IMR-90 (cell line): ENCODE data around the gene GPER1. TPM values are rescaled to one million over a fixed set of nuclear protein-coding genes. Genes with fewer than 3 reads are reported as not detected.

Source experiments
- ATAC-seq: fragments of 200-7000 bp; cut with Tn5 transposase; 2 replicates; pipeline ENCODE4 v1.9.1; 2020; ENCODE audit warnings: low read depth, mild to moderate bottlenecking, moderate library complexity
- BruUV-seq: library from RNA; stranded (reverse); fragments of 400-500 nt; replicated peaks from 2 replicates; lab custom pipeline; 2021; lab: Mats Ljungman, UMichigan
- CTCF ChIA-PET: fragments of 300-600 bp; formaldehyde crosslinking; extraction: SDS; loops from one replicate; lab custom pipeline; 2021; ENCODE audit warnings: antibody characterized with exemption; lab: Yijun Ruan, JAX
- POLR2A ChIA-PET: fragments of 300-600 bp; sonication (Branson Sonifier 250); formaldehyde crosslinking; loops from one replicate; lab custom pipeline; 2022; ENCODE audit warnings: antibody characterized with exemption; ENCODE audit not compliant: unreplicated experiment; lab: Charles Lee
- DNase-seq: peaks from one replicate; pipeline ENCODE4 v3.0.0; 2013
- H2AFZ ChIP-seq: replicated peaks from 2 replicates; pipeline ENCODE3; 2013; ENCODE audit warnings: low read length, mild to moderate bottlenecking; ENCODE audit not compliant: poor library complexity
- H2AK5ac ChIP-seq: 2 replicates; pipeline ENCODE4 v1.6.1; 2013; ENCODE audit warnings: low read depth, low read length, inconsistent platforms
- H2AK9ac ChIP-seq: replicated peaks from 2 replicates; pipeline ENCODE3; 2013; ENCODE audit warnings: mild to moderate bottlenecking, low read depth, low read length, moderate library complexity; ENCODE audit not compliant: poor library complexity
- H2BK120ac ChIP-seq: 2 replicates; pipeline ENCODE4 v1.6.1; 2013; ENCODE audit warnings: low read depth, low read length, inconsistent platforms
- H2BK15ac ChIP-seq: 3 replicates; pipeline ENCODE4 v1.6.1; 2013; ENCODE audit warnings: low read depth, low read length, inconsistent platforms
- H2BK20ac ChIP-seq: 2 replicates; pipeline ENCODE4 v1.6.1; 2013; ENCODE audit warnings: low read depth, mild to moderate bottlenecking, inconsistent platforms, low read length, moderate library complexity
- H2BK5ac ChIP-seq: 2 replicates; pipeline ENCODE4 v1.6.1; 2013; ENCODE audit warnings: mild to moderate bottlenecking, low read depth, low read length, inconsistent platforms; ENCODE audit not compliant: poor library complexity, severe bottlenecking
- H3K14ac ChIP-seq: replicated peaks from 2 replicates; pipeline ENCODE4 v1.6.1; 2013; ENCODE audit warnings: low read depth, low read length, inconsistent platforms
- H3K18ac ChIP-seq: 2 replicates; pipeline ENCODE4 v1.6.1; 2013; ENCODE audit warnings: low read depth, low read length, control low read depth
- H3K23ac ChIP-seq: 2 replicates; pipeline ENCODE4 v1.6.1; 2013; ENCODE audit warnings: low read depth, low read length, inconsistent platforms
- H3K27ac ChIP-seq: 2 replicates; pipeline ENCODE4 v1.5.1; 2013; ENCODE audit warnings: mild to moderate bottlenecking, control low read depth, low read length; ENCODE audit not compliant: insufficient read depth
- H3K27me3 ChIP-seq: 2 replicates; pipeline ENCODE4 v1.6.1; 2013; ENCODE audit warnings: low read length; ENCODE audit not compliant: control insufficient read depth, insufficient read depth
- H3K36me3 ChIP-seq: 2 replicates; pipeline ENCODE4 v1.6.1; 2013; ENCODE audit warnings: low read length, mixed read lengths; ENCODE audit not compliant: control insufficient read depth, insufficient read depth
- H3K4ac ChIP-seq: 2 replicates; pipeline ENCODE4 v1.6.1; 2013; ENCODE audit warnings: low read depth, low read length, inconsistent platforms
- H3K4me1 ChIP-seq: 2 replicates; pipeline ENCODE4 v1.6.1; 2013; ENCODE audit warnings: low read length, mixed read lengths; ENCODE audit not compliant: control insufficient read depth, insufficient read depth
- H3K4me2 ChIP-seq: 2 replicates; pipeline ENCODE4 v1.6.1; 2013; ENCODE audit warnings: low read depth, mild to moderate bottlenecking, control low read depth, low read length, moderate library complexity
- H3K4me3 ChIP-seq: 2 replicates; pipeline ENCODE4 v1.5.1; 2013; ENCODE audit warnings: low read depth, mild to moderate bottlenecking, control low read depth, low read length, moderate library complexity; ENCODE audit not compliant: insufficient read depth
- H3K56ac ChIP-seq: 2 replicates; pipeline ENCODE4 v1.6.1; 2013; ENCODE audit warnings: low read length, inconsistent platforms; ENCODE audit not compliant: insufficient read depth; ENCODE audit errors: extremely low read depth
- H3K79me1 ChIP-seq, 2 experiments: 2 replicates each; pipeline ENCODE4 v1.6.1; 2013; ENCODE audit warnings: low read length in 2 of 2, inconsistent platforms in 1 of 2, low read depth in 1 of 2
- H3K9ac ChIP-seq: 2 replicates; pipeline ENCODE4 v1.6.1; 2013; ENCODE audit warnings: low read depth, low read length, control low read depth
- H3K9me1 ChIP-seq: 2 replicates; pipeline ENCODE4 v1.6.1; 2013; ENCODE audit warnings: low read length, inconsistent platforms; ENCODE audit not compliant: insufficient read depth
- H3K9me3 ChIP-seq: 2 replicates; pipeline ENCODE4 v1.6.1; 2013; ENCODE audit warnings: low read length; ENCODE audit not compliant: control insufficient read depth, insufficient read depth
- H4K20me1 ChIP-seq: 2 replicates; pipeline ENCODE4 v1.6.1; 2013; ENCODE audit warnings: low read length, inconsistent platforms; ENCODE audit not compliant: insufficient read depth
- H4K5ac ChIP-seq: 2 replicates; pipeline ENCODE4 v1.6.1; 2013; ENCODE audit warnings: mild to moderate bottlenecking, low read depth, low read length, control low read depth
- H4K8ac ChIP-seq, 2 experiments: 2 replicates each; pipeline ENCODE4 v1.6.1; 2013; ENCODE audit warnings: low read depth in 2 of 2, low read length in 2 of 2, control low read depth in 1 of 2, inconsistent platforms in 1 of 2
- H4K91ac ChIP-seq: 2 replicates; pipeline ENCODE4 v1.6.1; 2013; ENCODE audit warnings: low read depth, low read length, inconsistent platforms; ENCODE audit not compliant: insufficient read depth
- CEBPB ChIP-seq: IDR thresholded peaks from 2 replicates; pipeline ENCODE4 v1.6.1; 2012; ENCODE audit warnings: low read depth, low read length, improper control_type of control experiment
- CHD1 ChIP-seq: IDR thresholded peaks from 2 replicates; pipeline ENCODE4 v1.6.1; 2012; ENCODE audit warnings: low read depth, low read length, improper control_type of control experiment
- FOS ChIP-seq: fragments of 150-350 bp; IDR thresholded peaks from 2 replicates; pipeline ENCODE4 v1.6.1; 2016; ENCODE audit warnings: low read depth, low read length
- MAFK ChIP-seq: IDR thresholded peaks from 2 replicates; pipeline ENCODE4 v1.6.1; 2012; ENCODE audit warnings: low read depth, low read length, improper control_type of control experiment
- MAZ ChIP-seq: IDR thresholded peaks from 2 replicates; pipeline ENCODE4 v1.6.1; 2012; ENCODE audit warnings: low read depth, mild to moderate bottlenecking, low read length, improper control_type of control experiment, moderate library complexity, borderline replicate concordance
- POLR2A ChIP-seq: IDR thresholded peaks from 2 replicates; pipeline ENCODE4 v1.6.1; 2012; ENCODE audit warnings: mild to moderate bottlenecking, low read depth, low read length
- RCOR1 ChIP-seq: IDR thresholded peaks from 2 replicates; pipeline ENCODE4 v1.6.1; 2012; ENCODE audit warnings: mild to moderate bottlenecking, low read length, improper control_type of control experiment; ENCODE audit not compliant: insufficient replicate concordance
- RFX5 ChIP-seq: IDR thresholded peaks from 2 replicates; pipeline ENCODE4 v1.8.0; 2012; ENCODE audit warnings: low read depth, mild to moderate bottlenecking, low read length, moderate library complexity
- SMC3 ChIP-seq: fragments of 150-350 bp; IDR thresholded peaks from 2 replicates; pipeline ENCODE4 v1.6.1; 2016; ENCODE audit warnings: low read depth, mild to moderate bottlenecking, antibody characterized with exemption, low read length, moderate library complexity
- WGBS, 2 experiments: methylation state at CpG; one replicate each; pipeline versions ENCODE4 v1.1.5 to v1.1.7; 2013; ENCODE audit warnings: missing lambda C conversion rate in 2 of 2; ENCODE audit not compliant: insufficient read length in 1 of 2; ENCODE audit errors: extremely low coverage in 2 of 2; 5-methylcytosine and 5-hydroxymethylcytosine counted together
- dilution Hi-C: fragments of 300-500 bp; cut with HindIII; formaldehyde crosslinking; loops from one replicate; pipeline ENCODE4 v1.14.3; 2018; ENCODE audit warnings: low sequenced_read_pairs; ENCODE audit not compliant: unreplicated experiment
- in situ Hi-C: fragments of 300-500 bp; cut with MboI; formaldehyde crosslinking; loops from 3 replicates; pipeline ENCODE4 v1.14.3; 2019; ENCODE audit warnings: low sequenced_read_pairs, inconsistent platforms, mixed read lengths
- intact Hi-C: fragments of 100-400 bp; cut with micrococcal nuclease; formaldehyde crosslinking; loops from 2 replicates; pipeline ENCODE4 v1.10.0; 2022
- polyA plus RNA-seq, 3 experiments: library from polyadenylated mRNA; depleted of rRNA; stranded (reverse); fragments of >200 nt; gene quantifications; 2 replicates each; pipeline ENCODE4 v1.2.3, GENCODE V29; 2012; ENCODE audit warnings: low replicate concordance in 1 of 3
- total RNA-seq: library from RNA; depleted of rRNA; stranded (reverse); fragments of >200 nt; gene quantifications from 2 replicates; pipeline ENCODE4 v1.2.3, GENCODE V29; 2012
- TF ChIP-seq, protein P1 (sequence below): fragments of 150-350 bp; IDR thresholded peaks from 2 replicates; pipeline ENCODE4 v1.6.1; 2017; ENCODE audit warnings: mild to moderate bottlenecking, antibody characterized with exemption, low read length, low read depth
- TF ChIP-seq, protein P2 (sequence below): fragments of 150-350 bp; IDR thresholded peaks from 2 replicates; pipeline ENCODE4 v1.6.1; 2016; ENCODE audit warnings: low read depth, mild to moderate bottlenecking, low read length, moderate library complexity, borderline replicate concordance
- TF ChIP-seq, protein P3 (sequence below): conservative IDR thresholded peaks from 2 replicates; pipeline ENCODE4 v1.5.1; 2012; ENCODE audit warnings: mild to moderate bottlenecking, low read depth, low read length, improper control_type of control experiment

GPER1 gene
- total and polyA plus RNA-seq, 2 of the 4 experiments (the other 2 are of a cell fraction), result 2.0 to 5.8 TPM

DNA sequence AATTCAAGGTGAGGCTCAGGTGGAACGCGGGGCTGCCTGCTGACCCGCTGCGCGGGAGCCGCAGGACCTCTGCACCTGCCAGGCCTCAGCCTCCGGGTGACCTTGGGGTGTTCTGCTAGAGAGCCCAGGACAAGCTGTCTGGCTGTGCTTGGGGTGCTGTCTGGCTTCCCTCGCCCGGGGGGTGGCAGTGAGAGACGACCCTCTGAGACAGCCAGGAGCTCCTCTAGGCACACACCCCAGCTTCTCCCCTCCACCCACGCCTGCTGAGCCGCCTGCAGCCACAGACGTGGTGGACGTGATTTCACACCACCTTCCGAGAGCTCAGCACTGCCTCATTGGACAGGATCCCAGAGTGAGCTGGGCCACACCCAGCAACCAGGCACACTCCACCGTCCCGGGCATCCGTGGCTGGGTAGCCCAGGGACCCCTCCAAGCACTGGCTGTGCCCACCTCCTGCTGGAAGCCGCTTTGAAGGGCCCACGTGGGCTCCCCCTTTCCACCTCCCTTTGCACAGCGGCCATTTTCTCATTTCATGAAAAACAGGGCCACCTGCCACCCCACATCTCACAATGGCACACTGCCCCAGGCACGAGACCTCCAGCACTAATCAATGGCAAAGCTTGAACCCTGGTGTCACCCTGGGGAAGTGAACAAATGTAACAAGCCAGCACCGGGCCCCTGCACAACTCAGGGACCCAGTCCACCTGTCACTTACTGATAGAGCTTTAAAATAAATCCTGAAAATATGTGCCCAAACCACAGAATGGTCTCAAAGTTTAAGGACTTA is 37.1 kb downstream of the GPER1 start:
- H2BK20ac ChIP-seq, result no peak overlapping the region
- 87% methylated on average over 9 of the region's 23 CpGs; no CpG with 5 or more reads in 1 of the 2 experiments for whole genome bisulfite sequencing, 2 experiments
- H4K5ac ChIP-seq, result no peak overlapping the region
- intact Hi-C loops, result no loop called here
- no peaks in the 10 kb centered on the region for H4K20me1 ChIP-seq
- no peak overlapping the region for H3K27ac ChIP-seq
- no peak overlapping the region for H3K23ac ChIP-seq
- no peaks in the 10 kb centered on the region for H3K27me3 ChIP-seq
- dilution Hi-C loops, result no loop called here
- H3K9ac ChIP-seq, result no peak overlapping the region
- DNase-seq (no peak), ATAC-seq (no peak)
- H3K36me3 ChIP-seq, result peaks cover 4% of the 10 kb centered on the region; the same call in 1 of the 2 replicates
- H3K4ac ChIP-seq, result no peak overlapping the region
- H2AK9ac ChIP-seq, result no peak overlapping the region
- H3K79me1 ChIP-seq, result peaks cover 0 to 37% of the 10 kb centered on the region in 2 experiments; a peak in 2 of 4 replicates
- H3K4me1 ChIP-seq, result peaks cover 3% of the 10 kb centered on the region
- H2AFZ ChIP-seq, result peak overlapping the region; percentile 53
- H3K9me1 ChIP-seq, result no peaks in the 10 kb centered on the region
- no peak overlapping the region for H4K8ac ChIP-seq
- no peak overlapping the region for H2AK5ac ChIP-seq
- no peak overlapping the region for H3K56ac ChIP-seq
- H3K4me2 ChIP-seq, result no peak overlapping the region
- no peak overlapping the region for H2BK120ac ChIP-seq
- no peak overlapping the region for H2BK5ac ChIP-seq
- no peak overlapping the region for H2BK15ac ChIP-seq
- no peak overlapping the region for H3K14ac ChIP-seq
- no peak overlapping the region for H3K18ac ChIP-seq
- no peaks in the 10 kb centered on the region for H3K9me3 ChIP-seq
- POLR2A ChIA-PET, result no interaction called here
- in situ Hi-C loops, result no loop called here
- CTCF ChIA-PET, result interaction anchor here (2.2 kb wide), 1 partner anchor 59 kb away, joined by 6 read pairs; no protein-coding TSS in a partner anchor
- H4K91ac ChIP-seq, result no peak overlapping the region
- TF ChIP-seq, protein P1, sequence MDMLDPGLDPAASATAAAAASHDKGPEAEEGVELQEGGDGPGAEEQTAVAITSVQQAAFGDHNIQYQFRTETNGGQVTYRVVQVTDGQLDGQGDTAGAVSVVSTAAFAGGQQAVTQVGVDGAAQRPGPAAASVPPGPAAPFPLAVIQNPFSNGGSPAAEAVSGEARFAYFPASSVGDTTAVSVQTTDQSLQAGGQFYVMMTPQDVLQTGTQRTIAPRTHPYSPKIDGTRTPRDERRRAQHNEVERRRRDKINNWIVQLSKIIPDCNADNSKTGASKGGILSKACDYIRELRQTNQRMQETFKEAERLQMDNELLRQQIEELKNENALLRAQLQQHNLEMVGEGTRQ, result no peak
- TF ChIP-seq POLR2A (no peak), RCOR1 (no peak), RFX5 (no peak), FOS (no peak), MAFK (no peak), CHD1 (no peak), MAZ (no peak), SMC3 (no peak), CEBPB (no peak)
- TF ChIP-seq, protein P2, sequence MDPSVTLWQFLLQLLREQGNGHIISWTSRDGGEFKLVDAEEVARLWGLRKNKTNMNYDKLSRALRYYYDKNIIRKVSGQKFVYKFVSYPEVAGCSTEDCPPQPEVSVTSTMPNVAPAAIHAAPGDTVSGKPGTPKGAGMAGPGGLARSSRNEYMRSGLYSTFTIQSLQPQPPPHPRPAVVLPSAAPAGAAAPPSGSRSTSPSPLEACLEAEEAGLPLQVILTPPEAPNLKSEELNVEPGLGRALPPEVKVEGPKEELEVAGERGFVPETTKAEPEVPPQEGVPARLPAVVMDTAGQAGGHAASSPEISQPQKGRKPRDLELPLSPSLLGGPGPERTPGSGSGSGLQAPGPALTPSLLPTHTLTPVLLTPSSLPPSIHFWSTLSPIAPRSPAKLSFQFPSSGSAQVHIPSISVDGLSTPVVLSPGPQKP, result no peak
- TF ChIP-seq, protein P3, sequence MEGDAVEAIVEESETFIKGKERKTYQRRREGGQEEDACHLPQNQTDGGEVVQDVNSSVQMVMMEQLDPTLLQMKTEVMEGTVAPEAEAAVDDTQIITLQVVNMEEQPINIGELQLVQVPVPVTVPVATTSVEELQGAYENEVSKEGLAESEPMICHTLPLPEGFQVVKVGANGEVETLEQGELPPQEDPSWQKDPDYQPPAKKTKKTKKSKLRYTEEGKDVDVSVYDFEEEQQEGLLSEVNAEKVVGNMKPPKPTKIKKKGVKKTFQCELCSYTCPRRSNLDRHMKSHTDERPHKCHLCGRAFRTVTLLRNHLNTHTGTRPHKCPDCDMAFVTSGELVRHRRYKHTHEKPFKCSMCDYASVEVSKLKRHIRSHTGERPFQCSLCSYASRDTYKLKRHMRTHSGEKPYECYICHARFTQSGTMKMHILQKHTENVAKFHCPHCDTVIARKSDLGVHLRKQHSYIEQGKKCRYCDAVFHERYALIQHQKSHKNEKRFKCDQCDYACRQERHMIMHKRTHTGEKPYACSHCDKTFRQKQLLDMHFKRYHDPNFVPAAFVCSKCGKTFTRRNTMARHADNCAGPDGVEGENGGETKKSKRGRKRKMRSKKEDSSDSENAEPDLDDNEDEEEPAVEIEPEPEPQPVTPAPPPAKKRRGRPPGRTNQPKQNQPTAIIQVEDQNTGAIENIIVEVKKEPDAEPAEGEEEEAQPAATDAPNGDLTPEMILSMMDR, result no peak
- no peak overlapping the region for H3K4me3 ChIP-seq
- no TSS peak for BruUV-seq
